Pancreas (tissue), 10 donors: Measurements from ENCODE around the gene CYYR1. TPM values are rescaled to one million over a fixed set of nuclear protein-coding genes. Genes with fewer than 3 reads are reported as not detected.

Source experiments
- ATAC-seq, 4 donors: fragments of 200-7000 bp; cut with Tn5 transposase; one replicate each; pipeline versions ENCODE4 v1.8.0 to v1.9.1; 2020; ENCODE audit warnings: mild to moderate bottlenecking in 4 of 4, moderate library complexity in 4 of 4
- DNase-seq, 6 donors: peaks; one replicate each; pipeline ENCODE4 v3.0.0-alpha.2; 2020
- FAIRE-seq: peaks from 2 replicates; lab custom pipeline; 2012; peaks lifted over from hg19 to GRCh38; lab: Jason Lieb, UNC
- H3K27ac ChIP-seq, 4 donors: fragments of 200-600 bp; sonication (generic); 1 replicate in 3 of 4; 2 replicates in 1 of 4; pipeline versions ENCODE4 v1.5.0 to v1.8.0; 2020
- H3K27me3 ChIP-seq, 4 donors: fragments of 200-600 bp; one replicate each; pipeline ENCODE4 v1.8.0; 2021
- H3K36me3 ChIP-seq, 3 donors: fragments of 200-600 bp; sonication (generic) in 1 of 3; one replicate each; pipeline versions ENCODE4 v1.5.0 to v1.8.0; 2020 to 2021
- H3K4me1 ChIP-seq, 3 donors: fragments of 200-600 bp; one replicate each; pipeline ENCODE4 v1.8.0; 2021
- H3K4me3 ChIP-seq, 4 donors: fragments of 200-600 bp; sonication (generic) in 2 of 4; one replicate each; pipeline versions ENCODE4 v1.5.0 to v1.8.0; 2020 to 2021
- H3K9me3 ChIP-seq, 4 donors: fragments of 200-600 bp; one replicate each; pipeline ENCODE4 v1.8.0; 2021
- CTCF ChIP-seq, 4 donors: fragments of 200-600 bp; sonication (generic) in 3 of 4; IDR thresholded peaks; one replicate each; pipeline versions ENCODE4 v1.5.0 to v1.8.0; 2021; ENCODE audit warnings: antibody characterized with exemption in 4 of 4
- WGBS, 2 donors: extraction: QIAGEN DNeasy Blood & Tissue Kit; methylation state at CpG; one replicate each; pipeline ENCODE4 v1.1.7; 2013; 5-methylcytosine and 5-hydroxymethylcytosine counted together
- intact Hi-C, 3 donors: fragments of 100-400 bp; cut with DNase I; formaldehyde crosslinking; loops; one replicate each; pipeline versions ENCODE4 v1.11.1 to v1.14.2; 2022
- polyA plus RNA-seq, 2 donors: library from polyadenylated mRNA; stranded (reverse); fragments of 200-250 nt; gene quantifications; one replicate each; pipeline ENCODE4 v1.2.3, GENCODE V29; 2013
- total RNA-seq, 6 donors: library from RNA; stranded (reverse); fragmentation: NEBNext Ultra II Directional in 4 of 6; extraction: Animal tissue kit (Norgen Biotek cat#: 25700) in 4 of 6; gene quantifications; one replicate each; pipeline versions ENCODE4 v1.2.1 to v1.2.4, GENCODE V29; 2021 to 2023
- donor health status: healthy with polysubstance abuse.
- donor health status: DM: no; HTN: no; CAD: no; lungs with moderate emphysema.
- donor health status: DM: no; HTN: no; CAD: no.
- donor health status: control.
- donor health status: control.
- donor health status: Bipolar disorder and iron deficiency.
- donor health status: DM: yes; HTN: yes; CAD: no.
- donor health status: DM: no; HTN: no; CAD: no.
- donor health status: DM: no; HTN: no; CAD: no.
- donor health status: DM: yes; HTN: yes; CAD: no.

The CYYR1 gene
- total and polyA plus RNA-seq, 8 donors, result 2.2 to 8.1 (median 4.0) TPM

- H3K27ac ChIP-seq, result no peak overlapping the region
- no peaks in the 10 kb centered on the region for H3K27me3 ChIP-seq
- WGBS, 2 donors, result 62 to 64% methylated on average over 3 of the region's 3 CpGs
- H3K4me1 ChIP-seq, result no peaks in the 10 kb centered on the region
- intact Hi-C loops, result no loop called here
- no peak for TF ChIP-seq CTCF (IDR thresholded peaks at IDR 0.05)
- FAIRE-seq, result no peak
- H3K9me3 ChIP-seq, result no peaks in the 10 kb centered on the region
- no peak overlapping the region for H3K4me3 ChIP-seq
- ATAC-seq, result no peak
- DNase-seq, result no peak
- no peaks in the 10 kb centered on the region for H3K36me3 ChIP-seq
Measured at GRCh38 chr21:26515257-26515656, 57.8 kb downstream of the CYYR1 start.

GRCh38 chr21:26513212-26513611, 59.9 kb downstream of the CYYR1 start:
- Histone ChIP-seq H3K36me3 (no peaks in the 10 kb centered on the region), H3K27me3 (no peaks in the 10 kb centered on the region), H3K27ac (no peak overlapping the region), H3K4me3 (no peak overlapping the region), H3K9me3 (no peaks in the 10 kb centered on the region), H3K4me1 (no peaks in the 10 kb centered on the region)
- DNase-seq, result no peak
- 86 to 89% methylated on average over 1 of the region's 1 CpG for WGBS, 2 donors
- intact Hi-C loops, result no loop called here
- no peak for TF ChIP-seq CTCF (IDR thresholded peaks at IDR 0.05)
- FAIRE-seq, result no peak
- ATAC-seq, result no peak

- H3K36me3 ChIP-seq, result no peaks in the 10 kb centered on the region
- FAIRE-seq (no peak), ATAC-seq (no peak), DNase-seq (no peak)
- no peak overlapping the region for H3K27ac ChIP-seq
- TF ChIP-seq CTCF (IDR thresholded peaks at IDR 0.05), result no peak
- 64 to 65% methylated on average over 5 of the region's 5 CpGs for WGBS, 2 donors
- intact Hi-C loops, result no loop called here
- no peaks in the 10 kb centered on the region for H3K27me3 ChIP-seq
- H3K4me1 ChIP-seq, result no peaks in the 10 kb centered on the region
- H3K9me3 ChIP-seq, result no peaks in the 10 kb centered on the region
- H3K4me3 ChIP-seq, result no peak overlapping the region
Measured at GRCh38 chr21:26512664-26513063, 60.4 kb downstream of the CYYR1 start.

GRCh38 chr21:26508903-26509302, 64.2 kb downstream of the CYYR1 start:
- 51 to 63% methylated on average over 2 of the region's 2 CpGs for WGBS, 2 donors
- Histone ChIP-seq H3K27me3 (no peaks in the 10 kb centered on the region), H3K4me1 (no peaks in the 10 kb centered on the region), H3K36me3 (no peaks in the 10 kb centered on the region), H3K9me3 (no peaks in the 10 kb centered on the region), H3K27ac (no peak overlapping the region), H3K4me3 (no peak overlapping the region)
- no peak for TF ChIP-seq CTCF (IDR thresholded peaks at IDR 0.05)
- FAIRE-seq (no peak), ATAC-seq (no peak), DNase-seq (no peak)
- intact Hi-C loops, result no loop called here

- no peaks in the 10 kb centered on the region for H3K36me3 ChIP-seq
- H3K4me3 ChIP-seq, result no peak overlapping the region
- DNase-seq (no peak), ATAC-seq (no peak), FAIRE-seq (no peak)
- TF ChIP-seq CTCF (IDR thresholded peaks at IDR 0.05), result no peak
- WGBS, 2 donors, result 43 to 73% methylated on average over 1 of the region's 1 CpG
- no peaks in the 10 kb centered on the region for H3K9me3 ChIP-seq
- no peaks in the 10 kb centered on the region for H3K4me1 ChIP-seq
- no peak overlapping the region for H3K27ac ChIP-seq
- H3K27me3 ChIP-seq, result no peaks in the 10 kb centered on the region
- intact Hi-C loops, result no loop called here
Measured at GRCh38 chr21:26506956-26507355, 66.1 kb downstream of the CYYR1 start.
